Mononuclear cell (primary cell): ENCODE data around the gene DTX4. TPM values are rescaled to one million over a fixed set of nuclear protein-coding genes. Genes with fewer than 3 reads are reported as not detected.
A peak's percentile ranks its signal among the peaks of the same experiment; 100 is the strongest.

ENCODE experiments used
- H3K27me3 ChIP-seq: 2 replicates; pipeline ENCODE4 v1.6.0; 2011; ENCODE audit warnings: low read length, control low read depth; ENCODE audit not compliant: insufficient read depth
- H3K4me1 ChIP-seq: 2 replicates; pipeline ENCODE4 v1.5.1; 2011; ENCODE audit warnings: mild to moderate bottlenecking, low read length, control low read depth; ENCODE audit not compliant: insufficient read depth
- H3K4me3 ChIP-seq: 2 replicates; pipeline ENCODE4 v1.5.1; 2011; ENCODE audit warnings: mild to moderate bottlenecking, low read length, moderate library complexity
- H3K9me3 ChIP-seq: 2 replicates; pipeline ENCODE4 v1.5.1; 2011; ENCODE audit warnings: low read depth, mild to moderate bottlenecking, control low read depth, low read length
- total RNA-seq: library from RNA; depleted of rRNA; stranded (reverse); fragments of >200 nt; gene quantifications from one replicate; pipeline ENCODE4 v1.2.3, GENCODE V29; 2012

The DTX4 gene
- total RNA-seq, 1 donor = 5.2 TPM

DNA sequence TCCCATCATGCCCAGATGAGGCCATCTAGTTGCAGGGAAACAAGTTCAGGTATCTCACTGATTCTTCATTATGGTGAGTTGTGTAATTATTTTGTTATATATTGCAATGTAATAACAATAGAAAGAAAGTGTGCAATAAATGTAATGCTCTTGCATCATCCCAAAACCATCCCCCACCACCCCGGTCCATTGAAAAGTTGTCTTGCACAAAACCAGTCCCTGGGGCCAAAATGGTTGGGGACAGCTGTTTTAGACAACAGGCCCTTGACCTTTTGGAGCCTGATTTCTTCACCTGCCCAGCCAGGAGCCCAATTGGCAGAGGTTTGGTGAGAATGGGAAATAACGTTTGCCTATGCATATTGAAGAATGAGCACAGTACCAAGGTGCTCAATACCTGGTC lies 24.8 kb downstream of the DTX4 start:
- Histone ChIP-seq H3K9me3 (no peaks in the 10 kb centered on the region), H3K4me3 (no peak overlapping the region), H3K27me3 (no peaks in the 10 kb centered on the region), H3K4me1 (peaks cover 20% of the 10 kb centered on the region)

DNA sequence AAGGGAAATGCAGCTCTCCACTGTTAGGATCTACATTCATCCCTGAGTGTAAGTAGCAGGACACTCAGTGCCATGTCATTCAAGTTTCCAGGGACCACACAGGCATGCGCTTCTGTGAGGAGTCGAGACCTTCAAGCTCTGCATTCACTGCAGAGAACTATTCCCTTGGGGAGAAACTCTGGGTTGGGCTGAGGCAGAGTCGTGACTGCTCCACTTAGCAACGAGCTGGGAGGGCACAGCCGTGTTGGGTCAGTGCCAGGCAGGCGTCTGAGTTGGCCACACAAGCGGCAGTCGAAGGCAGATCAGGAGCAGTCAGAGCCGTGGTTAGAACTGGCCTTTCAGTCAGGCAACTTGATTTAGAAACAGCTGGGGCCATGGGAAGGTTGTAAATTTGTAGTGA lies 26.1 kb downstream of the DTX4 start:
- Histone ChIP-seq H3K4me3 (no peak overlapping the region), H3K4me1 (peaks cover 20% of the 10 kb centered on the region), H3K27me3 (no peaks in the 10 kb centered on the region), H3K9me3 (no peaks in the 10 kb centered on the region)

GRCh38 chr11:59198726-59199125 lies 26.8 kb downstream of the DTX4 start:
- Histone ChIP-seq H3K4me1 (peaks cover 21% of the 10 kb centered on the region), H3K27me3 (no peaks in the 10 kb centered on the region), H3K9me3 (no peaks in the 10 kb centered on the region), H3K4me3 (no peak overlapping the region)

DNA sequence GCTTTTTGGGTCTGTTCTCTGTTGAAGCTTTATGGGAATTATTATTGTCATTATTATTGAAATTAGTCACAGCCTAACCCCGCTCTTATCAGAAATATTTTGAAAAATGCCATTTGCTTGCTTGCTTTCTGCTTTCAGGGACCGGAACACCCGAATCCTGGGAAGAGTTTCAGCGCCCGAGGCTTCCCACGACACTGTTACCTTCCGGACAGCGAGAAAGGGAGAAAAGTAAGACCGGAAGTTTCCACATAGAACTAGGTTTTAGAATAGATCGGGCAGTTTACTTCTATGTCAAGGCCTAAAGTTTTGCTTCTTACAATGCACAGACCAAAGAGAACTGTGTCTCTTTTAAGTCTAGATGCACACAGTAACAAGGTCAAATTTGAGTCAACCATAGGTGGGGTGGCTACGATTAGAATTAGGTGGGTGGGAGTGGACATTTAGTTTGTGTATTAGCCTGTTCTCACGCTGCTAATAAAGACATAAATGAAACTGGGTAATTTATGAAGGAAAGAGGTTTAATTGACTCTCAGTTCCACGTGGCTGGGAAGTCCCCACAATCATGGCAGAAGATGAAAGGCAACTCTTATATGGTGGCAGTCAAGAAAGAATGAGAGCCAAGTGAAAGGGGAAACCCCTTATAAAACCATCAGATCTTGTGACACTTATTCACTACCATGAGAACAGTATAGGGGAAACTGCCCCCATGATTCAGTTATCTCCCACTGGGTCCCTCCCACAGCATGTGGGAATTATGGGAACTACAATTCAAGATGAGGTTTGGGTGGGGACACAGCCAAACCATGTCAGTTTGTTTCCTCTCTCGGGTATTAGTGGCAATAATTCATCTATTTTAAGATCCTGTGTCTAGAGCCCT lies 27.9 kb downstream of the DTX4 start:
- Histone ChIP-seq H3K9me3 (no peaks in the 10 kb centered on the region), H3K4me1 (peaks cover 31% of the 10 kb centered on the region), H3K27me3 (no peaks in the 10 kb centered on the region), H3K4me3 (no peak overlapping the region)

DNA sequence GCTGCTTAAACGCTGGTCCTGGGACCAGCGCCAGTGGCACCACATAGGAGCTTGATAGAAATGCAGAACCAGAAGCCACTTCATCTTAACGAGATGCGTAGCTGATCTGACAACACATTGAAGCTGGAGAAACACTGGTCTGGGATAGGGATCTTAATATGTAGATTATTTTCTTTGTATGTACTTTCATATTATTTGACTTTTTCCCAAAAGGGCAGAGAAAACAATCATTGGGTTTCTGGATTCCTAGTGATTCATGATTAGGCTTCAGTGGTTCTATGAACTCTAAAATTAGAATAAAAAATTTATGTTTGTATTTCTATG lies 28.5 kb downstream of the DTX4 start:
- Histone ChIP-seq H3K9me3 (no peaks in the 10 kb centered on the region), H3K27me3 (no peaks in the 10 kb centered on the region), H3K4me3 (no peak overlapping the region), H3K4me1 (peaks cover 37% of the 10 kb centered on the region)

DNA sequence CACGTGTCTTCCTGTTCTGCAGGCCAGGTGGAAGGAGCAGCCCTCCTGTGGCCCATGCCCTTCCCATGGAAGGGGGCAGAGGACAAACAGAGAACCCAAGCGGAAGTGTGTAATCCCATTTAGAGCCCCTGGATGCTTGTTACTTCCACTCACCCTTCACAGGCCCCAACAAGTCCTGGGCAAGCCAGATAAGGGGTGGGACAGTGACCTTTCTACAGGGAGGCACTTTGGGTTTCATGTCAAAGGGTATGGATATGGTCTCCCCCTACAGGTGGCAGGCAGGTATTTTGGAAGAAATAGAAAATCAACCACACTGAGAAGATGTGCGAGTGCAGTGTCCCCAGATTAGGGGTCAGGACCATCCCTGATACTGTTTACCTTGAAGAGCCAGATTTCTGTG lies 29.4 kb downstream of the DTX4 start:
- Histone ChIP-seq H3K9me3 (no peaks in the 10 kb centered on the region), H3K27me3 (no peaks in the 10 kb centered on the region), H3K4me1 (peaks cover 42% of the 10 kb centered on the region), H3K4me3 (no peak overlapping the region)

DNA sequence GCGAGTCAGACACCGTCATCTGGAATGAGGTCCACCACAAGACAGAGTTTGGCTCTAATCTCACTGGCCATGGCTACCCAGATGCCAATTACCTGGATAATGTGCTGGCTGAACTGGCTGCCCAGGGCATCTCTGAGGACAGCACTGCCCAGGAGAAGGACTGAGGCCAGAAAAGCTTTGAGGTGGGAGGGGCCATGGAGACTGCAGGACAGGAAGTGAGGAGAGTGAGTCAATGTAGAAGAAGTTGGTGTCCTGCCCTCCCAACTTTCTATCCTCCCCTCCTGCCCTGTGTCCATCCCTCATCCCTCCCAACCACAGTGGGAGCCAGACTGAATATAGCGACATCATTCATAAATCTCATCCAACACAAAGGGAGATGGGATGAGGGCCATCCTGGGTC lies 32.8 kb downstream of the DTX4 start:
- Histone ChIP-seq H3K4me1 (peaks cover 49% of the 10 kb centered on the region), H3K9me3 (no peaks in the 10 kb centered on the region)

DNA sequence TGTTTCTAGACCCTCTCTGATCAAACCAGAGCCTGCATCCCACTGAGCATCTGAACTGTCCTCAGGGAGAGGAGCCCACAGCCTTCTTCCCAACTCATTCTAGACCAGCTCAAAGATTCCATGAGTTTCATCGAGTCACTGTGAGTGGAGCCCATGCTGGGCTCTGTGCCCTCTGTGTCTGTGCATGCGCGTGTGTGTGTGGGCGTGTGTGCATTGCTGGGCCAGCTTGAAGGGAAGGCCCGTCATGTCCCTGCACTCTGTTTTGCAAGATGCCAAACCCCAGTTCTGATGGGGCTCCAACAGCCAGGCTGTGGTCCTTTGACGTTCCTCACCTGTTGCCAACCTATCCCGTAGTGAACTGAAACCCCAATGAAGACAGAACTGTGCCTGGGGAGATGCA lies 33.7 kb downstream of the DTX4 start:
- H3K27me3 ChIP-seq = no peaks in the 10 kb centered on the region
- no peak overlapping the region for H3K4me3 ChIP-seq
- H3K9me3 ChIP-seq = no peaks in the 10 kb centered on the region
- H3K4me1 ChIP-seq = peaks cover 45% of the 10 kb centered on the region

More for the DNA sequence above, 32.8 kb downstream of the DTX4 start:
- Histone ChIP-seq H3K4me3 (no peak overlapping the region), H3K27me3 (no peaks in the 10 kb centered on the region)

GRCh38 chr11:59206635-59207034 lies 34.7 kb downstream of the DTX4 start:
- no peaks in the 10 kb centered on the region for H3K9me3 ChIP-seq
- H3K4me1 ChIP-seq = peaks cover 45% of the 10 kb centered on the region
- no peak overlapping the region for H3K4me3 ChIP-seq
- H3K27me3 ChIP-seq = no peaks in the 10 kb centered on the region

DNA sequence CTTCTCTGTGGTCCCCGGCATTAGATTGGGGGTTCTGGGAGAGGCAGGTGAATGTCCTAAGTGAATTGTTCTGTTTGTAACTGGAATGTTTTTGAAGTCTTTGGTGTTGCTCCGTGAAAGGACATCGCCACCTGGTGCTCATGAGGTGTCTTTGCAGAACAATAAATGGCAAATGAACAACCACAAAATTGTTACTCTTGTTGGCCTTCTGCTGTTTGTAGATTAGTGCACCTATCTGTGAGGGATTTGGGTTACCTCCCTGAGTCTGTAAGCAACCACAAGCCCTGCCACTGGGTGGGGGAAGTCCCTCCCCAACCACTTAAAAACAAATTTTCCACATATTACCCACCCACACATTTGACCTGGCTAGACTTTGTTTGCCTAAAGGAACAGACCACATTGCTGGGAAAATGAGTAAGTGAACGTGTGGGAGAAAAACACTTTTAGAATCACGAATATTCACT lies 36.1 kb downstream of the DTX4 start:
- Histone ChIP-seq H3K9me3 (no peaks in the 10 kb centered on the region), H3K4me1 (peaks cover 49% of the 10 kb centered on the region), H3K27me3 (no peaks in the 10 kb centered on the region), H3K4me3 (peak overlapping the region; percentile 63)

DNA sequence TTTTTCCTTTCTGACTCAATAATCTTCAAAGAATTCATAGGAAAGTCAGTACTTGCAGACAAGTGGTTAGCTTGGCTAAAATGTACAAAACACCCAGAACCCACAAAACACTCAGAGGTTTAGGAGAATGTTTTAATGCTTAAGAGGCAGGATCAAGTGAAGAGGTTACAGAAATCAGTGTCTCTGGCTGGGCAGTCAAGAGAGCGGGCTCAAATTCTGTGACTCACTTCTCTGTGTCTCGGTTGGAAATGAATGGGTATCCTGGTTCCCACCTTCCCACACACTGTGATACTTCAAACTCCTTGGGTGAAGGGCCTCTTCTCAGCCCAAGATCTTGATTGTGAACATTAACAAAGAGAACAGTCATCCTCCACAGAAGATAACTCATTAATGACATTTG lies 37.0 kb downstream of the DTX4 start:
- H3K27me3 ChIP-seq = no peaks in the 10 kb centered on the region
- no peaks in the 10 kb centered on the region for H3K9me3 ChIP-seq
- peak overlapping the region; percentile 63 for H3K4me3 ChIP-seq
- peaks cover 56% of the 10 kb centered on the region for H3K4me1 ChIP-seq

GRCh38 chr11:59212222-59212621 lies 40.3 kb downstream of the DTX4 start:
- peak overlapping the region; percentile 63 for H3K4me3 ChIP-seq
- peaks cover 55% of the 10 kb centered on the region for H3K4me1 ChIP-seq
- no peaks in the 10 kb centered on the region for H3K27me3 ChIP-seq
- H3K9me3 ChIP-seq = no peaks in the 10 kb centered on the region

- peak within 1 kb of the TSS; percentile 63 for H3K4me3 ChIP-seq
- no peaks in the 10 kb centered on the region for H3K9me3 ChIP-seq
- H3K27me3 ChIP-seq = no peaks in the 10 kb centered on the region
- H3K4me1 ChIP-seq = peaks cover 55% of the 10 kb centered on the region
These were observed 41.1 kb downstream of the DTX4 start, which contains the start of gene MPEG1 for GRCh38 chr11:59212744-59213631. Gene MPEG1 (minus strand): TSS chr11:59212927. CDS start chr11:59212865, 62 bp downstream.

- Histone ChIP-seq H3K27me3 (no peaks in the 10 kb centered on the region), H3K4me1 (peaks cover 66% of the 10 kb centered on the region), H3K4me3 (no peak overlapping the region), H3K9me3 (no peaks in the 10 kb centered on the region)
These were observed 42.4 kb downstream of the DTX4 start for GRCh38 chr11:59214141-59214893.
